Neural cell (in vitro differentiated cells): ENCODE data around the gene RAB11FIP4. TPM values are rescaled to one million over a fixed set of nuclear protein-coding genes. Genes with fewer than 3 reads are reported as not detected.

ENCODE experiments used
- H2AFZ ChIP-seq: fragments of 200-600, 300-800 bp; sonication (generic), shearing (Covaris generic); 2 replicates; pipeline ENCODE4 v1.6.0; 2014; ENCODE audit warnings: low read depth, mild to moderate bottlenecking, antibody characterized with exemption, low read length, moderate library complexity
- H3F3A ChIP-seq: fragments of 200-600 bp; shearing (Covaris generic); 2 replicates; pipeline ENCODE4 v1.6.1; 2016; ENCODE audit warnings: mild to moderate bottlenecking, moderate library complexity, mixed read lengths, antibody characterized with exemption, low read length; ENCODE audit not compliant: insufficient read depth, poor library complexity, severe bottlenecking
- H3K27ac ChIP-seq: fragments of 200-600, 300-800 bp; sonication (generic), shearing (Covaris generic); 2 replicates; pipeline ENCODE4 v1.5.1; 2014; ENCODE audit warnings: mild to moderate bottlenecking, low read length, moderate library complexity
- H3K27me3 ChIP-seq: fragments of 300-800, 200-600 bp; sonication (generic), shearing (Covaris generic); 2 replicates; pipeline ENCODE4 v1.6.0; 2014; ENCODE audit warnings: mild to moderate bottlenecking, low read depth, low read length, moderate library complexity; ENCODE audit not compliant: insufficient read depth
- H3K36me3 ChIP-seq: fragments of 300-800, 200-600 bp; sonication (generic), shearing (Covaris generic); 2 replicates; pipeline ENCODE4 v1.5.1; 2014; ENCODE audit warnings: mild to moderate bottlenecking, antibody characterized with exemption, low read length, moderate library complexity; ENCODE audit not compliant: insufficient read depth
- H3K4me2 ChIP-seq: fragments of 300-800, 200-600 bp; sonication (generic), shearing (Covaris generic); 2 replicates; pipeline ENCODE4 v1.6.0; 2014; ENCODE audit warnings: mild to moderate bottlenecking, low read length
- H3K4me3 ChIP-seq: fragments of 300-800, 200-600 bp; sonication (generic), shearing (Covaris generic); 2 replicates; pipeline ENCODE4 v1.5.1; 2014; ENCODE audit warnings: mild to moderate bottlenecking, low read length, moderate library complexity
- H3K79me2 ChIP-seq: fragments of 200-600 bp; shearing (Covaris generic); replicated peaks from 2 replicates; pipeline ENCODE4 v1.6.0; 2014; ENCODE audit warnings: mild to moderate bottlenecking, low read length, moderate library complexity; ENCODE audit not compliant: insufficient read depth
- H3K9ac ChIP-seq: fragments of 300-800, 200-600 bp; sonication (generic), shearing (Covaris generic); 2 replicates; pipeline ENCODE4 v1.6.1; 2016; ENCODE audit warnings: mild to moderate bottlenecking, low read length, mixed read lengths
- H3K9me2 ChIP-seq: fragments of 200-600 bp; shearing (Covaris generic); 2 replicates; pipeline ENCODE4 v1.6.1; 2016; ENCODE audit warnings: mild to moderate bottlenecking, low read length, mixed read lengths; ENCODE audit not compliant: insufficient read depth
- H3K9me3 ChIP-seq: fragments of 200-600, 300-800 bp; sonication (generic), shearing (Covaris generic); 2 replicates; pipeline ENCODE4 v1.6.1; 2016; ENCODE audit warnings: mild to moderate bottlenecking, mixed run types, low read length, moderate library complexity, mixed read lengths
- H4K20me1 ChIP-seq: fragments of 200-600 bp; shearing (Covaris generic); 2 replicates; pipeline ENCODE4 v1.6.1; 2016; ENCODE audit warnings: mild to moderate bottlenecking, mixed run types; ENCODE audit not compliant: insufficient read depth
- EP300 ChIP-seq: fragments of 450-650 bp; conservative IDR thresholded peaks from 2 replicates; pipeline ENCODE4 v1.6.1; 2014; ENCODE audit warnings: antibody characterized with exemption, mild to moderate bottlenecking, moderate library complexity; ENCODE audit not compliant: poor library complexity, severe bottlenecking
- EZH2 ChIP-seq: fragments of 200-600, 300-800 bp; shearing (Covaris generic), sonication (generic); IDR thresholded peaks from 2 replicates; pipeline ENCODE4 v1.6.1; 2014; ENCODE audit warnings: antibody characterized with exemption, low read length, borderline replicate concordance, mild to moderate bottlenecking; ENCODE audit not compliant: insufficient read depth, poor library complexity, severe bottlenecking
- MXI1 ChIP-seq: fragments of 450-650 bp; conservative IDR thresholded peaks from 2 replicates; pipeline ENCODE4 v1.6.1; 2014; ENCODE audit warnings: antibody characterized with exemption, mild to moderate bottlenecking; ENCODE audit not compliant: poor library complexity, severe bottlenecking
- POLR2AphosphoS5 ChIP-seq: IDR thresholded peaks from 2 replicates; pipeline ENCODE4 v1.6.1; 2012
- RAD21 ChIP-seq: fragments of 450-650 bp; conservative IDR thresholded peaks from 2 replicates; pipeline ENCODE4 v1.6.1; 2014; ENCODE audit warnings: antibody characterized with exemption, mild to moderate bottlenecking, moderate library complexity
- SMC3 ChIP-seq: fragments of 450-650 bp; conservative IDR thresholded peaks from 2 replicates; pipeline ENCODE4 v1.6.1; 2014; ENCODE audit warnings: antibody characterized with exemption, mild to moderate bottlenecking, moderate library complexity; ENCODE audit not compliant: poor library complexity
- TAF1 ChIP-seq: IDR thresholded peaks from 2 replicates; pipeline ENCODE4 v1.6.1; 2012; ENCODE audit warnings: low read depth
- polyA plus RNA-seq: library from polyadenylated mRNA; depleted of rRNA; stranded (reverse); fragments of >200 nt; gene quantifications from 2 replicates; pipeline ENCODE4 v1.2.3, GENCODE V29; 2014
- TF ChIP-seq, protein P1 (sequence below): fragments of 450-650 bp; IDR thresholded peaks from 2 replicates; pipeline ENCODE4 v1.5.1; 2014; ENCODE audit warnings: antibody characterized with exemption, mild to moderate bottlenecking, moderate library complexity; ENCODE audit not compliant: poor library complexity, severe bottlenecking
- TF ChIP-seq, protein P2 (sequence below): IDR thresholded peaks from 2 replicates; pipeline ENCODE4 v1.6.1; 2012; ENCODE audit warnings: borderline replicate concordance

The RAB11FIP4 gene
- polyA plus RNA-seq, 1 donor from 2014 or later: 14.4 TPM

DNA sequence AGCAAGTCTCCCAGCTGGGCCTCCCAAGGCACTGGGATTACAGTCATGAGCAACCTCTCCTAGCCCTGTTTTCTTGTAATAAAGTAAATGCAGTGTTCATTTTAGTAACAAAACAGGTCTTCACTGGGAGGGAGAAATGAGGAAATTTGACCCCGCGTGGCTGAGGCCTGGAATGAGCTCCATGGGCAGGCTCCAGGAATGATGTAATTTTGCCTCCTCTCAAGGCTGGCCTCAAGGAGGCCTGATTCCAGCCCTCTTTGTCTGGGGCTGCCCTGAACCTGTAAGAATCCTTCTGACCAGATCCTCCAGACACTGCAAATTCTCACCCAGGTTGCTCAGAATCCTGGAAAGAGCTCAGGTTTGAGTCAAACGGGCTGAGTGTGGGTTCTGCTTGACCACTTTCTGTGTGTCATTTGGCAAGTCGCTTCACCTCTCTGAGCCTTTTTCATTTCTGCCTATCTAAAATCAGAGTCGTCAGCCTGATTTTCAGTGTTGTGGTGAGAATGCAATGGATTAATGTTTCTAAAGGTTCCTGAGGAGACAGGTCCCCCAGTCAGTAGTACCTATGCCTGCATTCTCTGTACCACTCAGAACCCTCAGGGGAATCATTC, 57.1 kb downstream of the RAB11FIP4 start:
- no peak for TF ChIP-seq MXI1
- no peaks in the 10 kb centered on the region for H3F3A ChIP-seq
- H3K9me2 ChIP-seq: no peaks in the 10 kb centered on the region
- no peaks in the 10 kb centered on the region for H3K36me3 ChIP-seq
- H3K4me3 ChIP-seq: no peak overlapping the region
- no peak overlapping the region for H3K9ac ChIP-seq
- H3K9me3 ChIP-seq: no peaks in the 10 kb centered on the region
- H2AFZ ChIP-seq: no peak overlapping the region
- H3K27ac ChIP-seq: no peak overlapping the region
- no peaks in the 10 kb centered on the region for H4K20me1 ChIP-seq
- no peaks in the 10 kb centered on the region for H3K79me2 ChIP-seq
- no peak overlapping the region for H3K4me2 ChIP-seq
- H3K27me3 ChIP-seq: no peaks in the 10 kb centered on the region

GRCh38 chr17:31449111-31449510, 57.6 kb downstream of the RAB11FIP4 start:
- H3F3A ChIP-seq: no peaks in the 10 kb centered on the region
- H3K27ac ChIP-seq: no peak overlapping the region
- H3K9me2 ChIP-seq: no peaks in the 10 kb centered on the region
- no peaks in the 10 kb centered on the region for H3K79me2 ChIP-seq
- H3K9ac ChIP-seq: no peak overlapping the region
- no peaks in the 10 kb centered on the region for H3K27me3 ChIP-seq
- no peaks in the 10 kb centered on the region for H3K36me3 ChIP-seq
- no peak overlapping the region for H3K4me3 ChIP-seq
- no peak overlapping the region for H3K4me2 ChIP-seq
- TF ChIP-seq TAF1 (no peak), RAD21 (no peak), SMC3 (no peak), MXI1 (no peak), EZH2 (no peak), EP300 (no peak), POLR2AphosphoS5 (no peak)
- TF ChIP-seq, protein P1, sequence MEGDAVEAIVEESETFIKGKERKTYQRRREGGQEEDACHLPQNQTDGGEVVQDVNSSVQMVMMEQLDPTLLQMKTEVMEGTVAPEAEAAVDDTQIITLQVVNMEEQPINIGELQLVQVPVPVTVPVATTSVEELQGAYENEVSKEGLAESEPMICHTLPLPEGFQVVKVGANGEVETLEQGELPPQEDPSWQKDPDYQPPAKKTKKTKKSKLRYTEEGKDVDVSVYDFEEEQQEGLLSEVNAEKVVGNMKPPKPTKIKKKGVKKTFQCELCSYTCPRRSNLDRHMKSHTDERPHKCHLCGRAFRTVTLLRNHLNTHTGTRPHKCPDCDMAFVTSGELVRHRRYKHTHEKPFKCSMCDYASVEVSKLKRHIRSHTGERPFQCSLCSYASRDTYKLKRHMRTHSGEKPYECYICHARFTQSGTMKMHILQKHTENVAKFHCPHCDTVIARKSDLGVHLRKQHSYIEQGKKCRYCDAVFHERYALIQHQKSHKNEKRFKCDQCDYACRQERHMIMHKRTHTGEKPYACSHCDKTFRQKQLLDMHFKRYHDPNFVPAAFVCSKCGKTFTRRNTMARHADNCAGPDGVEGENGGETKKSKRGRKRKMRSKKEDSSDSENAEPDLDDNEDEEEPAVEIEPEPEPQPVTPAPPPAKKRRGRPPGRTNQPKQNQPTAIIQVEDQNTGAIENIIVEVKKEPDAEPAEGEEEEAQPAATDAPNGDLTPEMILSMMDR: no peak
- TF ChIP-seq, protein P2, sequence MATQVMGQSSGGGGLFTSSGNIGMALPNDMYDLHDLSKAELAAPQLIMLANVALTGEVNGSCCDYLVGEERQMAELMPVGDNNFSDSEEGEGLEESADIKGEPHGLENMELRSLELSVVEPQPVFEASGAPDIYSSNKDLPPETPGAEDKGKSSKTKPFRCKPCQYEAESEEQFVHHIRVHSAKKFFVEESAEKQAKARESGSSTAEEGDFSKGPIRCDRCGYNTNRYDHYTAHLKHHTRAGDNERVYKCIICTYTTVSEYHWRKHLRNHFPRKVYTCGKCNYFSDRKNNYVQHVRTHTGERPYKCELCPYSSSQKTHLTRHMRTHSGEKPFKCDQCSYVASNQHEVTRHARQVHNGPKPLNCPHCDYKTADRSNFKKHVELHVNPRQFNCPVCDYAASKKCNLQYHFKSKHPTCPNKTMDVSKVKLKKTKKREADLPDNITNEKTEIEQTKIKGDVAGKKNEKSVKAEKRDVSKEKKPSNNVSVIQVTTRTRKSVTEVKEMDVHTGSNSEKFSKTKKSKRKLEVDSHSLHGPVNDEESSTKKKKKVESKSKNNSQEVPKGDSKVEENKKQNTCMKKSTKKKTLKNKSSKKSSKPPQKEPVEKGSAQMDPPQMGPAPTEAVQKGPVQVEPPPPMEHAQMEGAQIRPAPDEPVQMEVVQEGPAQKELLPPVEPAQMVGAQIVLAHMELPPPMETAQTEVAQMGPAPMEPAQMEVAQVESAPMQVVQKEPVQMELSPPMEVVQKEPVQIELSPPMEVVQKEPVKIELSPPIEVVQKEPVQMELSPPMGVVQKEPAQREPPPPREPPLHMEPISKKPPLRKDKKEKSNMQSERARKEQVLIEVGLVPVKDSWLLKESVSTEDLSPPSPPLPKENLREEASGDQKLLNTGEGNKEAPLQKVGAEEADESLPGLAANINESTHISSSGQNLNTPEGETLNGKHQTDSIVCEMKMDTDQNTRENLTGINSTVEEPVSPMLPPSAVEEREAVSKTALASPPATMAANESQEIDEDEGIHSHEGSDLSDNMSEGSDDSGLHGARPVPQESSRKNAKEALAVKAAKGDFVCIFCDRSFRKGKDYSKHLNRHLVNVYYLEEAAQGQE: no peak
- H3K9me3 ChIP-seq: no peaks in the 10 kb centered on the region
- H2AFZ ChIP-seq: no peak overlapping the region
- no peaks in the 10 kb centered on the region for H4K20me1 ChIP-seq
